Islet precursor cell (in vitro differentiated cells): ENCODE results near the gene ERV3-1.
"Not testable (repeated sequence)": the region's sequence is repeated elsewhere in the genome, so short reads cannot be mapped to it uniquely, and the experiment has no call there.

Experiments used
- DNase-seq: peaks from one replicate; pipeline ENCODE4 v3.0.0-alpha.2; 2018

The ERV3-1 gene, protein sequence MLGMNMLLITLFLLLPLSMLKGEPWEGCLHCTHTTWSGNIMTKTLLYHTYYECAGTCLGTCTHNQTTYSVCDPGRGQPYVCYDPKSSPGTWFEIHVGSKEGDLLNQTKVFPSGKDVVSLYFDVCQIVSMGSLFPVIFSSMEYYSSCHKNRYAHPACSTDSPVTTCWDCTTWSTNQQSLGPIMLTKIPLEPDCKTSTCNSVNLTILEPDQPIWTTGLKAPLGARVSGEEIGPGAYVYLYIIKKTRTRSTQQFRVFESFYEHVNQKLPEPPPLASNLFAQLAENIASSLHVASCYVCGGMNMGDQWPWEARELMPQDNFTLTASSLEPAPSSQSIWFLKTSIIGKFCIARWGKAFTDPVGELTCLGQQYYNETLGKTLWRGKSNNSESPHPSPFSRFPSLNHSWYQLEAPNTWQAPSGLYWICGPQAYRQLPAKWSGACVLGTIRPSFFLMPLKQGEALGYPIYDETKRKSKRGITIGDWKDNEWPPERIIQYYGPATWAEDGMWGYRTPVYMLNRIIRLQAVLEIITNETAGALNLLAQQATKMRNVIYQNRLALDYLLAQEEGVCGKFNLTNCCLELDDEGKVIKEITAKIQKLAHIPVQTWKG

DNA sequence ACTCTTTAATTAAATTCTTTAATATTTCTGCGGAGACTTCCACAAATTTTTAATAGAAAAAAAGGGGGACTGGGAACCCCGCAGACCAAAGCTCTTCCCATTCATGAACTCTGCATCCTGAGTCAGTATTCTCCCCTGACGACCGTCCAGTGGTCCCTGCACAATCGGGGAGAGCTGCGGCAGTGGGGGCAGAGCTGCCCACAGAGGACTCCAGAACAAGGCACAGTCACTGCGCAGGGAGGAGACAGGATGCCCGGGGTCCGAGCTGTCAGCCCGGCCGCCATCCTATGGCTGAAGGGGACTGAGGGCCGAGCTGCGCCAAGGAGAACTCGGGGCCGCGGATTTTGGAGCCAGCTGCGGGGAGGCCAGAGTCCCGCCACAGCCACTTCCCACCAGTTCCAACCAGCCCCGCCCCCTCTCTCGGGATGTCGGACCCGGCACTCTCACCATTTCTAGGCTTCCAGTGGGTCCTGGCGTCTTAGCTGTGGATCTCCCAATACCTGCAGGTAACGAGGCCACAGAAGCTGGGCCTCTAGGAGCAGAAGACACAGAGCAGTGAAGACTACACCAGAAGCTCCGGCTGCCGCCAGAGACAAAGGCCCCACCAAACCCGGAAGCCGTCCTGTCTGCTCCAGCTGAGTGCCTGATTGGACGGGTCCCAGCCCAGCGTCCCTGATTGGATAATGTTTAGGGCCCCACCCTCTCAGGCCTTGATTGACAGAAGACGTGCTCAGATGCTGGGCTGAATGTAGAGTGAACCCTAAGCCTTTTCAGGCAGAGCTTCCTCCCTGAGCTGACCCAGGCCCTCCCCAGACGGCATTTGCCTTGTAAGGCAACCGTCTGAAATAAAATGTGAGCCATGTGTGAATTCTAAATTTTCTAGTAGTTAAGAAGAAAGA is at the start of gene ERV3-1:
Gene ERV3-1, minus strand, starts transcription at position 594 of the 899 bp plus-strand sequence. CDS start 13,661 bp downstream, outside the sequence.
- peak; percentile 98 for DNase-seq

DNA sequence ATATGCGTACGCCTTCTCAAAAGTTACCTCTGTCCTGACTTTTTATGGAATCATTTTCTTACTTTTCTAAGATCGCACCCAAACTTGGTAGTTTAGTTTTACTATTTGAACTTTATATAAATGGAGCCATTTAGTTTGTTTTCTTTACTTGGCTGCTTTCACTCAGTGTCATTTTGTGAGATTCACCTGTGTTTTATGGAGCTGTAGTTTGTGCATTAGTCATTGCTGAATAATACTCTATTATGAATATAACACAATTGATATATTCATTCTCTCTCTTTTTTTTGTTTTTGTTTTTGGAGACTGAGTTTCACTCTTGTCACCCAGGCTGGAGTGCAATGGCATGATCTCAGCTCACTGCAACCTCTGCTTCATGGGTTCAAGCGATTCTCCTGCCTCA is 49.3 kb upstream of the ERV3-1 start:
- not testable (repeated sequence) for DNase-seq

DNA sequence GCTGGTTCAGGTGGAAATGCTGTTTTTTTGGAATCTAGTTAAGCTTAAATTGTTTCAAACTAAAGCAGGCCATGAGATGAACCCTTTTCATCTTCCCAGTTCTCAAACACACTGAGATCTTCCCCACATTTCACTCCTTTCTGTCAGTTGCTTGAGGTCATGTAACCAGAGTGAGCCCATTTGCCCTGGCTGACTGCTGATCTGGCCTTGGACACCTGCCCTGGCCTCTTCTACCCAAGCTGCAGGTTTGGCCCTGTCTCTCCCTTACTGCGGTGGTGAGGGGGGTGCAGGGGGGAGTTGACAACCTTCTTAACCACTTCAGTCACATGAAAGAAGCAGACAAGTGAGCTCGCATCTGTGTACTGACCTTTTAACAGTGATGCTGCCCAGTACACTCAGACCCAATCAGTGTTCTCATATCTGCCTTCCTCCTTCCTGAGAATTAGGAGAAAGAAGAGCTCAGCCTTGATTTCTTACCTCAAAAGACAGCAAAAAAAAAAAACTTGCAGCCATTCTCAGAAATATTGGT is 48.0 kb upstream of the ERV3-1 start:
- not testable (repeated sequence) for DNase-seq

DNA sequence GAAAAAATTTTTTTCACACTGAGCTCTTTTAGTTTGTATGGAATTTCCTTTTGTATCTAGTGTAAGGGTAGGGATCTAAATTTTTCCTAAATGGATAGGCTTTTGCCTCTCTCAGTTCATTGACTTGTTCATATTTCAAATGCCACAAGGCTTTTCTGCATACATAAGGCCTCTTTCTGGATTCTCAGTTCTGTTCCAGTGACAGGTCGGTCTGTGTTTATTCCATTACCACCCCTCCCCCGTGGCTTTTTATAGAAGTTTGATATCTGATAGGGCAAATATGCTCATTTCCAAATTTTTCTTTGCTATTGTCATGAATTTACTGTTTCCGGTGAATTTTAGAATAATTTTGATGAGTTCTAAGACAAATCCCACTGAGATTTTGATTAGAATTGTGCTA is 45.2 kb upstream of the ERV3-1 start:
- not testable (repeated sequence) for DNase-seq

DNA sequence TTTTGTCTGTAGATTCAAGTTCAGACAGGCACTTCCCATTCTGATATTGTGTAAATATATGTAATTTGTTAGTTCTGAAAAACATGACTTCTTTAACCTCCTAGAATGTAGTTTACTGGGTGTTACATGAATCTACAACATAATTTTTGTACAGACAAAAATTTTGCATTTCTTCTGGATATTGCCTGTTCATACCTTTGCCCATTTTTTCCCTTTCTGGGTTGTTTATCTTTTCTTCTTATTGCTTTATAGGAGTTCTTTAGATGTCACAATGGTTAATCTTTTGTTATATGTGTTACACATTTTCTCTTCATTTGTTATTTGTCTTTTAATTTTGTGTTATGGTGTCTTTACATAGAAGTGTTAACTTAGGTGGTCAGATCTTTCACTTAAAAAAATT is 44.7 kb upstream of the ERV3-1 start:
- DNase-seq, result not testable (repeated sequence)

DNA sequence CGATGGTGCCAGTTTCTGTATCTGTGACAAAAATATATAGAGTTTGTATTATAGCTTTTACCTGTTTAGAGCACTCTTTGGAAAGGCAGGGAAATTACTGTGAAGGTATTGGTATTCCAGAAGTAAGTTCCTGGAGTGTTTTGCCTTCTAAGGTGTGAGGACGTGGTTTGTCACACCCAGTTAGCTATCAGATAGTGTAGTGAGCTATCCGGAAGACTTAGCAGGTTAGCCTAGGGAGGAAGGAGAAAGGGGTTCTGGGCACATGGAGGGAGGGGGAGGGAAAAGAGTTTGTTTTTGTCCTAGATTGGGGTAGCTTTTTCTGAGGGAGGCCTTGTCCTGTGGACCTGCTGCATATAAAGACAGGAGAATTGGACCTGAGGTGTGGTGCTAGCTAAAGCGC is 39.8 kb upstream of the ERV3-1 start:
- not testable (repeated sequence) for DNase-seq

DNA sequence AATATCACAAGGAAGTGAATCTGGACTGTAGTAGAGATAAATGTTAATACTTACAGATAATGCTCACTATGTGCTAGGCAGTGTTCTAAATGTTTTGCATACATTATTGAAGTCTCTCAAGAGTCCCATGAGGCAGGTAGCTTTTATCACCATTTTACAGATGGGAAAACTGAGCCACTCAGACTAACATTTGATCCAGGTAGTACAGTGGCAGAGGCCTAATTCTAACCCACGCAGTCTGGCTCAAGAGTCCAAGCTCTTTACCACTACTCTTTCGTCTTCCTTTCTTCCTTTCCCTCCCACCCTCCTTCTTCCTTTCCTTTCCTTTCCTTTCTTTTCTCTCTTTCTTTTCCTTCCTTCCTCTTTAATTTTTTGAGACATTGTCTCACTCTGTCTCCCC is 39.1 kb upstream of the ERV3-1 start:
- not testable (repeated sequence) for DNase-seq

DNA sequence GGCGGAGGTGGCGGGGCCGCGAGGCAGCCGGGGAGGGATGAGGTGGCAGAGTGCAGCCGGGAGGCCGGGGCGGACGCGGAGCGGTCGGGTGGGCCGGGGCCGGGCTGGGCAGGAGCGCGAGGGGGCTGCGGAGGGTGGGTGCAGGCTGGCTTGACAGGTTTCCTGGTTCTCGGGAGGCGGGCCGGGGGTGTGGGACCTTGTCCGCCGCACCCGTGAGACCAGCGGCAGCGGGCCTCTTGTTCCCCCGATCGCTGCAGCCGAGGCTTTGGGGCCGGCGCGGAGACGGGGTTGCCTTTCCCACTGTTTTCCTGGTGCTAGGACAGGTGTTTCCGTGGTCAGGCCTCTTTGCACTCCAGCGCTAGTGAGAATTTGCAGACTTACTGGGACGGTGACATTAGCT is 32.3 kb upstream of the ERV3-1 start:
- peak; percentile 76 for DNase-seq

DNA sequence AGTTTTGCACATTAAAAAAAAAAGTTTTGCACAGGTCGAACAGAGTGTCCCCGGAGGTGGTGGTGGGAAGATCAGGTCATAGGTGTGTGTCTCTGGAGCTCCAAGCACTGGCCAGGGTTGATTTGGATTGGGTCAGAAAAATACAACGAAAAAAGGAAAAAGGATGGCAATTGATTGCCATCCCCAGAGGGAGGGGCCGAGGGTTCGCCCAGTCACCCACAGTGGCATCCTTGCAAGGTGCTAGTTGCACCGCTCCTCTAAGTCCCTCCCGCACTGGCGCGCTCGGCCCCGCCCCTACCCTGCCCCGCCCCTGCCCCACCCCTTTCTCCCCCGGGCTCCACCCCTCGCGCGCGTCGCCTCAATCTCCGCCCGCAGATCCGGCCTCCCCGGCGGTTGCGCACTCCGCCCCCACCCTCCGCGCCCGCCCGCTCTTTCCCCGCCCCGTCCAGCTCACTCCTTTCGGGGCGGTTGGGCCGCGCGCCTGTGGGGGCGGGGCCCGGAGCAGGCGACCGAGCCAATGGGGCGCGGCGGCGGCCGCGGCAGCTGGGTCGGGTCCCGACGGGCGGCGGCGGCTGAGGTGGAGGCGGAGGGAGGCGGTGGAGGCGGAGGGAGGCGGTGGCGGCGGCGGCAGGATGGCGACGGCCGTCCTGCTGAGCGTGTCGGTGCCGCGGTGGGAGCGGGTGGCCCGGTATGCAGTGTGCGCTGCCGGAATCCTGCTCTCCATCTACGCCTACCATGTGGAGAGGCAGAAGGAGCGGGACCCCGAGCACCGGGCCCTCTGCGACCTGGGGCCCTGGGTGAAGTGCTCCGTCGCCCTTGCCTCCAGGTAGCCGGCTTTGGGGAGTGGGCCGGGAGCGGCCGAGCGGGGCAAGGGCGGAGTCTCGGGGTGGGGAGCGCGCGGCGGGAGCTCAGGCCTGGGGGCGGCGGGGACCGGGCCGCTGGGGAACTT is 31.5 kb upstream of the ERV3-1 start:
- peak; percentile 98 for DNase-seq

DNA sequence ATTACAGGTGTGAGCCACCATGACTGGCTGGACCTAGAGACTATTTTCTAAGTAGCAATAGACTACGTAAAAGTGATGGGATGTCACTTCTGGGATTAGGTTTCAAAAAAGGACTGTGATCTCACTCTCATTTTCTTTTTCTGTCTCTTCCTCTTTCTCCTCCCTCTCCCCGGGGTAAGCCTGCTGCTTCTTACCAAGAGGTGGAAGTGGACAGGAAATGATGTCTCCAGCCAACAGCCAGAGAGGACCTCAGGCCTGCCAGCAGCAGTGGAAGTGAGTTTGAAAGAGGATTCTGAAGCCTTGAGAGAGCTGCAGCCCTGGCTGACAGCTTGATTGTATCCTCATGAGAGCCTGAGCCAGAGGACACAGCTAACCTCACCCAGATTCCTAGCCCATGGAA is 30.0 kb upstream of the ERV3-1 start:
- not testable (repeated sequence) for DNase-seq

DNA sequence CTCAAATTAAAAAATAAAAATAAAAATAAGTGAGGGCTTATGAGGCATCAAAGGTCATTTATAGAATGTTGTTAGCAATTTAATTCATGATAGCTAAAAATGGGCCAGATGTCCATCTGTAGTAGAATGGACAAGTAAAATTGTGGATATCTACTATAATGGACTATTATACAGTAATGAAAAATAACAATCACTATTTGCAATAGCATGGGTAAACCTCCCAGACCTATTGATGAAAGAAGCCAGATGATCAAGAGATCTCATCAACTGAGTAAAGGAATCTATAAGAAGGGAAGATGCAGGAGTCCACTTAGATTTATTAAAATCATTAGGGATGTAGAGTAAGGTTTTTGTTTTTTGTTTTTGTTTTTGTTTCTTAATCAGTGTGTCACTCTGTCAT is 29.0 kb upstream of the ERV3-1 start:
- DNase-seq, result not testable (repeated sequence)

DNA sequence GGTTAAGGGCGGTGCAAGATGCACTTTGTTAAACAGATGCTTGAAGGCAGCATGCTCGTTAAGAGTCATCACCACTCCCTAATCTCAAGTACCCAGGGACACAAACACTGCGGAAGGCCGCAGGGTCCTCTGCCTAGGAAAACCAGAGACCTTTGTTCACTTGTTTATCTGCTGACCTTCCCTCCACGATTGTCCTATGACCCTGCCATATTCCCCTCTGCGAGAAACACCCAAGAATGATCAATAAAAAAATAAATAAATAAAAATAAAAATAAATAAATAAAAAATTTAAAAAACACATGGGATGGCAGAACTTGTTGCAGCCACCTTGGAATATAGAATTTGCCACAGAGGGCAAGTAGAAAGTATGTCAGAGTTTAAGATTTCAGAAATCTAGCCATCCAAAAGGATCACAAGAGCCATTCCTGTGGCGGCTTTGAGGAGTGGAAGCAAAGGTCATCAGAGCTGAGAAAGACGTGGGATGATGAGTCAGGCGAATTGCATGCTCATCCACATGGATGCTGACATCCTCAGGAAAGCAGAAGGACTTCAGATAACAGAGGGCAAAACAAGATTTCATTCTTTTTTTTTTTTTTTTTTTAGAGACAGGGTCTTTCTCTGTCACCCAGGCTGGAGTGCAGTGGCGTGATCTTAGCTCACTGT is 27.8 kb upstream of the ERV3-1 start:
- DNase-seq, result not testable (repeated sequence)

DNA sequence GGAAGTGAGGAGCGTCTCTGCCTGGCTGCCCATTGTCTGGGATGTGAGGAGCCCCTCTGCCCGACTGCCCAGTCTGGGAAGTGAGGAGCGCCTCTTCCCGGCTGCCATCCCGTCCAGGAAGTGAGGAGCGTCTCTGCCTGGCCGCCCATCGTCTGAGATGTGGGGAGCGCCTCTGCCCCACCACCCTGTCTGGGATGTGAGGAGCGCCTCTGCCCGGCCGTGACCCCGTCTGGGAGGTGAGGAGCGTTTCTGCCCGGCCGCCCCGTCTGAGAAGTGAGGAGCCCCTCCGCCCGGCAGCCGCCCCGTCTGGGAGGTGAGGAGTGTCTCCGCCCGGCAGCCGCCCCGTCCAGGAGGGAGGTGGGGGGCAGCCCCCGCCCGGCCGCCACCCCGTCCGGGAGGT is 26.9 kb upstream of the ERV3-1 start:
- DNase-seq, result not testable (repeated sequence)

DNA sequence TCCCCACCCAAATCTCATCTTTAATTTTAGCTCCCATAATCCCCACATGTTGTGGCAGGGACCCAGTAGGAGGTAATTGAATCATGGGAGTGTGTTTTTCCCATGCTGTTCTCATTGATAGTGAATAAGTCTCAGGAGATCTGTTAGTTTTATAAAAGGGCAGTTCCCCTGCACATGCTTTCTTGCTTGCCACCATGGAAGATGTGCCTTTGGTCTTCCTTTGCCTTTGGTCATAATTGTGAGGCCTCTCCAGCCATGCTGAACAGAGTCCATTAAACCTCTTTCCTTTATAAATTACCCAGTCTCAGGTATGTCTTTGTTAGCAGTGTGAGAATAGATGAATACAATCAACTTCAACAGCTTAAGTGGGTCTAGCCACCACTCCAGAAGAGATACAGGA is 18.5 kb upstream of the ERV3-1 start:
- DNase-seq, result not testable (repeated sequence)

DNA sequence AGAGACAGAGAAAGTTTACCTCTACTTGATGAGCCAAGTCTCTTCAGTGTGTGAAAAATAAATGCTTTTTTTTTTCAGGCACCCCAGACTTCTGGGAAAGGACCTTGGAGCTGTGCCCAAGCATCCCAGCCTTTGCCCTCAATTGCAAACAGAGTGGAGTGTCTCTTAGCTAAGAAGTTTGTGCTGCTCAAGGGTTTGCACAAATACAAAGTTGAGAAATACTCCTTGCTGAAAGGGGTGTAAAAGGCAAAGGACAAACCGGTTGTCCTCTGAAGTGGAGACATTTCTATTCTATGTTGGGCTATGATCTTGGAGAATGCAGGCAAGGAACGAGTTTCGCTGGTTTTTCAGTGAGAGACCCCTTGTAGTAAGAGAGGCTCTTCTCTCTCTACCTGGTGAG is 14.5 kb upstream of the ERV3-1 start:
- DNase-seq, result not testable (repeated sequence)

DNA sequence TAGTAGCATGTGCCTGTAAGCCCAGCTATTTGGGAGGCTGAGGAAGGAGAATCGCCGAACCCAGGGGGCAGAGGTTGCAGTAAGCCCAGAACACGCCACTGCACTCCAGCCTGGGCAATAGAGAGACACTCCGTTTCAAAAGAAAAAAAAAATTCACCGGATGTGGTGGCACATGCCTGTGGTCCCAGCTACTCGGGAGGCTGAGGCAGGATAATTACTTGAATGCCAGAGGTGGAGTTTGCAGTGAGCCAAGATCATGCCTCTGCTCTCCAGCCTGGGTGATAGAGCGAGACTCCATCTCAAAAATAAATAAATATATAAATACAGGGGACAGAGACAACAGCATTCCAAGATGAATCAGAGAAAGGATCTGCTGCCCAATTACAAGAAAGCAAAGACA is 3.4 kb upstream of the ERV3-1 start:
- DNase-seq, result not testable (repeated sequence)

DNA sequence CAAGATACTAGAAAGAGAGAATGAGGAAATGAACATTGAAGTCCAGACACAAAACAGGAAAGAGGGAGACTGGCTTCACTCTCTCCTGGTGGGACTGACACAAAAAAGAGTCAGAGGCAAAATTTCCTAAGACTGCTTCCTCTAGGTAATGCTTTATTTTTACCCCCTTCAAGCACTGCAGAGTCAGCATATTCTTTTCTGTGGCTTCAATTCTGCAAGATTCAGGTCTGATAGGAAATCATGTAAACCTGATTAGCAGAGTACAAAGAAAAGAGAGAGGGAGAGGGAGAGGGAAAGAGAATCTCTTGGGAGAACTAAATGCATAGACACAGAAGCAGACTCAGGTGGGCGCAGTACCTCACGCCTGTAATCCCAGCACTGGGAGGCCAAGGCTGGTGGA is 2.9 kb upstream of the ERV3-1 start:
- DNase-seq, result not testable (repeated sequence)

DNA sequence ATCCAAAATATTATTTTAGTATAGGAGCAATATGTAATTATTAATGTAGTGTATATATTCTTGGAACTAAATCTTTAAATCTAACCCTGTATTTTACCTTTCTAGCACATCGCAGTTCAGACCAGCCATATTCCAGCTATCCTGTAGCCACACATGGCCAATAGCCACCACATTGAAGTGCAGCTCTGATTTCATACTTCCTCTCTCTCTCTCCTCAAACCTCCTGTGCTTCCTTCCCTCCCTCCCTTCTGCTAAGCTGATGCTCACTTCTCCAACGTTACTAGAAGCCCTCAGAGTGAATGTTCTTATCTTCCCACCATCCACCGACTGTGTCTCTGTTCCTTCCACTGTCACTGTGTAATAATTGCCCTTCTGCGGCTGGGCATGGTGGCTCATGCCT is 549 bp upstream of the ERV3-1 start:
- DNase-seq, result not testable (repeated sequence)

DNA sequence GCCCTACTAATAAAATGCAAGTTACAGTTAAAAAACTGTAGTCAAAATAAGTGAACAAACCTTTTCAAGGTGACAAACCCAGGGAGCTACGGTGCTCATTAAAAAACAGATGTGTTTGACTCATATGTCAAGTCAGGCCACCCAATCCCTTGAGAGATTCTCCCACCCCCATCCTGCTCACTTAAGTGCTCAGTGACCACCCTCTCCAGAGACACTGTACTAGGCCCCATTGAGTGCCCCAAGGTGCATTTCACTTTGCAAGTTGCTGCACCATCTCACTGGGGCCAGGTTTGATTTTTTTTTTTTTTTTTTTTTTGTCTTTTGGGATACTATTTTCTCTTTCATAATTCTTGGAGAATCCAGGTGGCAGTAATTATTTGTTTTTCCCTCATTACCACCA is 1.9 kb downstream of the ERV3-1 start:
- no peak for DNase-seq

DNA sequence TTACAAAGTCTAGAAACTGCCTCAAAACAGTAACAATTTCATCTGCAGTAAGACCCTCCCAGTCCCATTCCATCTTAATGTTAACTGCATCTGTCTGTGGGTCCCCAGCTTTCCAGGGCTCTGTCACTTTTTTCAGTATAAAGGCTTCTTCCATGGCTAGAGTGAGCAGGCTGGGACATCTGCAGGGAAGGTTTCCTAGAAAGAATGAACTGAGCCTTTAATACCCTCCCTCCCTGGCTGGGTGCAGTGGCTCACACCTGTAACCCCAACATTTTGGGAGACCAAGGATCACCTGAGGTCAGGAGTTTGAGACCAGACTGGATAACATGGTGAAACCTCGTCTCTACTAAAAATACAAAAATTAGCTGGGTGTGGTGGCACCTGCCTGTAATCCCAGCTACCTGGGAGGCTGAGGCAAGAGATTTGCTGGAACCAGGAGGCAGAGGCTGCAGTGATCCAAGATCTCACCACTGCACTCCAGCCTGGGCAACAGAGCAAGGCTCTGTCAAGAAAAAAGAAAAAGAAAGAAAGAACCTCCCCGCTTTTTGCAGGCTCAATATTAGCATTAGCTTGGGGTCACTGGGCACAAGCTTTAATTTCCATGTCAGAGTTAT is 3.4 kb downstream of the ERV3-1 start:
- no peak for DNase-seq

DNA sequence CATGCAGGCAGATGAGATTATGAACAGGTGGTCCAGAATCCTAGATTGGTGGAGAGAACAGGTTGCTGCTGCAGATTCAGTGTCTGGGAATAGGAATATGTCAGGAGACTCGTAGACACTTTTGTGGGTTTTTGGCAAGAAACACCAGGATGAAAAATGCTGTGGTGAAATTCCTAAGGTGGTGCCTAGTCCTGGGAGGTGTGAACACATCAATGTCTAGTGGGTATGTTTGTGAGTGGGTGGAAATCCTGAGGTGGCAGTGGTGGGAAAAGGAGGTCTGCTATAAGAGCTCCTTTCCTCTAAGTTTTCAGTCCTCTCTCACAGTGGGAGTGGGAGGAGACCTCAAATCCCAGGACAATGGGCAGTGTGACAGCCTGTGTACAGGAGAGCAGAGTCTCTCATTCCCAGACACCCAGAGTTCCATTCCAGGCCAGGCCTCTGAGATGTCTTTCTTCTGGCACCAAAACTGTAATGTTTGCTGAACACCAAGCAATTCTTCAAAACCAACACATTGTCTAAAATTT is 5.1 kb downstream of the ERV3-1 start:
- DNase-seq, result no peak
